Heart left ventricle (tissue), 16 donors: ENCODE data around the gene GALNT14. TPM values are rescaled to one million over a fixed set of nuclear protein-coding genes. Genes with fewer than 3 reads are reported as not detected.
A peak's percentile ranks its signal among the peaks of the same experiment; 100 is the strongest.

Source experiments
- ATAC-seq, 4 donors: fragments of 200-7000 bp; cut with Tn5 transposase; one replicate each; pipeline ENCODE4 v1.9.1; 2020 to 2022; ENCODE audit warnings: moderate library complexity in 4 of 4, mild to moderate bottlenecking in 3 of 4, moderate number of reproducible peaks in 1 of 4
- DNase-seq, 5 donors: peaks; one replicate each; pipeline ENCODE4 v3.0.0-alpha.2; 2020
- H3K27ac ChIP-seq, 12 donors: fragments of 200-600 bp; sonication (generic) in 4 of 12; one replicate each; pipeline versions ENCODE4 v1.5.0 to v1.8.0; 2016 to 2022; ENCODE audit warnings: mild to moderate bottlenecking in 2 of 12
- H3K27me3 ChIP-seq, 9 donors: fragments of 200-600 bp; sonication (generic) in 2 of 9; one replicate each; pipeline versions ENCODE4 v1.5.1 to v1.8.0; 2016 to 2022; ENCODE audit warnings: mild to moderate bottlenecking in 3 of 9
- H3K36me3 ChIP-seq, 9 donors: fragments of 200-600 bp; sonication (generic) in 2 of 9; one replicate each; pipeline versions ENCODE4 v1.5.0 to v1.8.0; 2018 to 2022; ENCODE audit warnings: mild to moderate bottlenecking in 2 of 9
- H3K4me1 ChIP-seq, 12 donors: fragments of 200-600 bp; sonication (generic) in 4 of 12; one replicate each; pipeline versions ENCODE4 v1.5.0 to v1.8.0; 2016 to 2022; ENCODE audit warnings: mild to moderate bottlenecking in 3 of 12
- H3K4me3 ChIP-seq, 12 donors: fragments of 200-600 bp; sonication (generic) in 4 of 12; one replicate each; pipeline versions ENCODE4 v1.5.0 to v1.8.0; 2017 to 2022; ENCODE audit warnings: mild to moderate bottlenecking in 9 of 12, moderate library complexity in 4 of 12
- H3K9me3 ChIP-seq, 12 donors: fragments of 200-600 bp; sonication (generic) in 4 of 12; one replicate each; pipeline versions ENCODE4 v1.5.0 to v1.8.0; 2016 to 2022; ENCODE audit warnings: mild to moderate bottlenecking in 1 of 12
- CTCF ChIP-seq, 12 donors: fragments of 200-600 bp; sonication (generic) in 4 of 12; IDR thresholded peaks; one replicate each; pipeline versions ENCODE4 v1.5.0 to v1.8.0; 2018 to 2022; ENCODE audit warnings: antibody characterized with exemption in 12 of 12, mild to moderate bottlenecking in 5 of 12
- POLR2A ChIP-seq, 2 donors: fragments of 450-650 bp; IDR thresholded peaks; one replicate each; pipeline ENCODE4 v1.6.1; 2017; ENCODE audit warnings: antibody characterized with exemption in 2 of 2, mild to moderate bottlenecking in 2 of 2, moderate library complexity in 2 of 2
- WGBS, 4 donors: extraction: QIAGEN DNeasy Blood & Tissue Kit in 2 of 4; methylation state at CpG; one replicate each; pipeline versions ENCODE4 v1.1.5 to v1.1.7; 2013 to 2018; 5-methylcytosine and 5-hydroxymethylcytosine counted together
- intact Hi-C, 10 donors: fragments of 100-400 bp; cut with DNase I; formaldehyde crosslinking; loops; one replicate each; pipeline versions ENCODE4 v1.11.1 to v1.14.2; 2022
- polyA plus RNA-seq, 2 donors: library from polyadenylated mRNA; stranded (reverse); fragments of 200-250 nt; gene quantifications; one replicate each; pipeline ENCODE4 v1.2.3, GENCODE V29; 2013
- total RNA-seq, 9 donors: library from RNA; depleted of rRNA in 2 of 9; stranded (reverse); fragments of >200 nt in 2 of 9; fragmentation: NEBNext Ultra II Directional in 3 of 9; extraction: Animal tissue kit (Norgen Biotek cat#: 25700) in 3 of 9; gene quantifications; one replicate each; pipeline versions ENCODE4 v1.1.0 to v1.2.4, GENCODE V29; 2016 to 2023
- donor health status: ischemic (EF 13 %, LVEDD 7.1; RV severe dilation, severe dysfunction).
- donor health status: healthy with polysubstance abuse.
- donor health status: DM: no; HTN: yes; CAD: no.
- donor health status: DM: no; HTN: no; CAD: no.
- donor health status: ischemic (EF 25% LVEDD 6.9; RV normal size, moderate dysfunction).
- donor health status: ischemic (EF 25% LVEDD 5.7; RV mildly dilated, moderate dysfunction).
- donor health status: healthy.
- donor health status: DM: yes; HTN: yes; CAD: no.
- donor health status: ischemic (EF 35%, LVEDD 5.7; RV mildly dilated, moderate dysfunction).
- donor health status: nonischemic (EF 11% LVEDD 7.7; RV severe dilation, severe dysfunction).
- donor health status: DM: yes; HTN: yes; CAD: no.
- donor health status: PGD.
- donor health status: ischemic (EF 29% LVEDD 5.4; RV normal size, mild dysfunction).
- donor health status: nonischemic (EF 23%, LVEDD 6.1; RV moderate dilation, normal function).

Gene GALNT14
- total and polyA plus RNA-seq, 11 donors: 0.29 to 2.4 (median 1.0) TPM; not detected in 2

DNA sequence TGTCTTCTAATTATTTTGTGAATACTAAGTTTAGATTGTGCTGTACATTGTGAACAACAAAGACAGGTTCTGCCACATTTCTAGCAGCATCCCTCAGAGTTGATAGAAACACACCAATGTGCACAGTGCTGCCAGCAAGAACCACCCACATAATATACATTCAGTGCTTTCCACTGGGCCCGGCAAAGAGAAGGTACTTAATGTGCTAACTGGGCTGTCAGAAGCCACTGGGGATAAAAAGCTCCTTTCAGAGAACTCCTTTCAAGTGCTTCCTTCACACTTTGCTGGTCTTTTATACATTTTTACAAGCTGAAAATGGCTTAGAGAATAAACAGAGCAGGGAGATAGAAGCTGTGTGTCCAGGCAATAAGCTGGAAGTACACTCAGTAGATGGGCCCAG lies 273.0 kb downstream of the GALNT14 start:
- Histone ChIP-seq H3K36me3 (no peaks in the 10 kb centered on the region), H3K9me3 (no peaks in the 10 kb centered on the region), H3K27me3 (no peaks in the 10 kb centered on the region), H3K27ac (no peak overlapping the region), H3K4me1 (peaks cover 0 to 1% (median 0%) of the 10 kb centered on the region in 12 donors), H3K4me3 (no peak overlapping the region)
- 60 to 84% (median 79%) methylated on average over 1 of the region's 1 CpG for WGBS, 4 donors
- ATAC-seq: no peak
- no peak for DNase-seq
- intact Hi-C loops: loop anchor here in 3 of 10 donors (10.0 kb wide), 2 partner anchors 310 to 470 kb away; no protein-coding TSS in a partner anchor
- no peak for TF ChIP-seq CTCF (IDR thresholded peaks at IDR 0.05)

GRCh38 chr2:30862054-30862651 lies 276.1 kb downstream of the GALNT14 start:
- H3K4me1 ChIP-seq: peaks cover 0 to 5% (median 0%) of the 10 kb centered on the region in 12 donors
- H3K9me3 ChIP-seq: no peaks in the 10 kb centered on the region
- no peaks in the 10 kb centered on the region for H3K36me3 ChIP-seq
- ATAC-seq: peak in 1 of 4 donors; percentile 49
- TF ChIP-seq POLR2A (IDR thresholded peaks at IDR 0.05) (no peak), CTCF (IDR thresholded peaks at IDR 0.05) (peak; percentile 49 to 81 (median 66))
- H3K27me3 ChIP-seq: no peaks in the 10 kb centered on the region
- 57 to 60% (median 58%) methylated on average over 3 of the region's 3 CpGs for WGBS, 4 donors
- H3K4me3 ChIP-seq: no peak overlapping the region
- DNase-seq: peak in 4 of 5 donors; percentile 42 to 72 (median 52)
- no peak overlapping the region for H3K27ac ChIP-seq
- intact Hi-C loops: loop anchor here in 9 of 10 donors (2.0 to 10.0 kb wide), 6 partner anchors 145 to 473 kb away; no protein-coding TSS in a partner anchor

DNA sequence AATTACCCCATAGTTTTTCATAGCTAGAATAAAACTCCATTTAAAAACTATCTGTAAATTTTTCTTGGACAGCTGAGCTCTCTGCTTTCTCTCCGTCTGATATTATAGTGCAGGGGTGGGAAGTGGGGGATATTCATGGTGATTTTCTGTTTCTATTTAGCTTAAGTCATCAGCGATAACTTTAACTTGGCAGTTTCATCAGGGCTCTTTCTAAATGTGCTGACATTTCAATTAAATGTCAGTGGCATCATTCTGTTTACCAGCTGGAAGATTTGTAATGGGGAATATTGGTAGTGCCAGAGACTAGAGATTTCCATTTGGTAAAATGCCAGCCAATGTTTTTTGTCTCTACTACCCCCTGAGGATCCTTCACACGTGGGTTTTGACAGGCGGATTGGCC lies 277.5 kb downstream of the GALNT14 start:
- no peak for ATAC-seq
- Histone ChIP-seq H3K4me1 (peaks cover 0 to 5% (median 0%) of the 10 kb centered on the region in 12 donors), H3K36me3 (no peaks in the 10 kb centered on the region), H3K9me3 (peaks cover 0 to 3% (median 0%) of the 10 kb centered on the region in 12 donors), H3K27ac (no peak overlapping the region), H3K27me3 (no peaks in the 10 kb centered on the region), H3K4me3 (no peak overlapping the region)
- intact Hi-C loops: loop anchor here in 8 of 10 donors (5.0 to 10.0 kb wide), 5 partner anchors 143 to 474 kb away; no protein-coding TSS in a partner anchor
- WGBS, 4 donors: 68 to 80% (median 73%) methylated on average over 4 of the region's 4 CpGs
- TF ChIP-seq POLR2A (IDR thresholded peaks at IDR 0.05) (no peak), CTCF (IDR thresholded peaks at IDR 0.05) (no peak)
- no peak for DNase-seq

Other genes with a start within 250 kb of the GALNT14 start
- under 1 TPM; 0.08 to 0.44 (median 0.19) TPM for gene CAPN14, start 79.1 kb upstream of the GALNT14 start, total RNA-seq
- under 1 TPM; 0.04 to 0.07 TPM for gene CAPN14, start 79.1 kb upstream of the GALNT14 start, polyA plus RNA-seq
- 10 to 100 TPM; 17.2 to 31.9 (median 25.5) TPM for gene EHD3, start 95.7 kb upstream of the GALNT14 start, total RNA-seq
- gene EHD3, start 95.7 kb upstream of the GALNT14 start, polyA plus RNA-seq: 10 to 100 TPM in 1 of 2 donors, 1 to 10 TPM in 1; 8.9 to 10.2 TPM